ENCODE data around the gene PTPRD.

Gene PTPRD

GRCh38 chr9:10173561-10173960, 439.2 kb downstream of the PTPRD start:
- DNase-seq = no peak

GRCh38 chr9:10172476-10172875, 440.3 kb downstream of the PTPRD start:
- DNase-seq = no peak

DNA sequence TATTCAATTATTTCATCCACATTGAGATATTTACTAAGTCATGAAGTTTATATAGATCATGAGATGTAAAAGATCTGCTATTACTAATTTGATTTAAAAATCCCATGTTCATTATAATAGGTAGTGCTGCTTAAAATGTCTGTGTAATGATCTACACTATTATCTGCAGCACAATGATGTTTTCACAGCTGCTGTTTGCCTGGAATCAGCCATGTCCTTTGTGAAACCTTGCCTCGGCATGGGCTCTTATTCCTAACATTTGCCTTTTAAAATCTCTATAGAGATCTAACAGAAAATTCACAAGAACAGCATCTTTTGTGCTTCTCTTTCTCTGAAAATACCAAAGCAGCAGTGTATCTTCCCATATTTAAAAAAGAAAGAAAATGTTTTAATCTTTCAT, 444.6 kb downstream of the PTPRD start:
- DNase-seq = no peak

DNA sequence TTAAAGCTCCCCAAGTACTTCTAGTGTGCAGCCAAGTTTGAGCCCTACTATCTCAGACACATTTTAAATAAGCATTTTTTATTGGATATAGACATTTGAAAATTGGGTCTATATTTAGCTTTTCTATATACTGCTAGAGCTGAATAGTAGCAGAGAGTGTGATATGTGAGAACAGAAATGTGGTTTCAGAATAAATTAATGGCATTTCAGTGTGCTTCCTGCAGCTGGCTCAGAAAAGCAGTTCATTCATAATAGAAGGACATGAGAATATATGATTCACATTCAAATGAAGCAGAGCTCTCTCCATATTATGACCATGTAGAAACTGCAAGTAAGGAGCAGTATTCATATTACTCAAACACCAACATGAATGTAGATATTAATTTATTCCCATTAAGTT, 464.0 kb downstream of the PTPRD start:
- no peak for DNase-seq

GRCh38 chr9:10146517-10147331, 466.1 kb downstream of the PTPRD start:
- DNase-seq = no peak

- DNase-seq = no peak
Measured at GRCh38 chr9:10144355-10144754, 468.4 kb downstream of the PTPRD start.

- DNase-seq = no peak
Measured at GRCh38 chr9:10135553-10135952, 477.2 kb downstream of the PTPRD start.

- DNase-seq = no peak
Measured at GRCh38 chr9:10134266-10134665, 478.5 kb downstream of the PTPRD start.

DNA sequence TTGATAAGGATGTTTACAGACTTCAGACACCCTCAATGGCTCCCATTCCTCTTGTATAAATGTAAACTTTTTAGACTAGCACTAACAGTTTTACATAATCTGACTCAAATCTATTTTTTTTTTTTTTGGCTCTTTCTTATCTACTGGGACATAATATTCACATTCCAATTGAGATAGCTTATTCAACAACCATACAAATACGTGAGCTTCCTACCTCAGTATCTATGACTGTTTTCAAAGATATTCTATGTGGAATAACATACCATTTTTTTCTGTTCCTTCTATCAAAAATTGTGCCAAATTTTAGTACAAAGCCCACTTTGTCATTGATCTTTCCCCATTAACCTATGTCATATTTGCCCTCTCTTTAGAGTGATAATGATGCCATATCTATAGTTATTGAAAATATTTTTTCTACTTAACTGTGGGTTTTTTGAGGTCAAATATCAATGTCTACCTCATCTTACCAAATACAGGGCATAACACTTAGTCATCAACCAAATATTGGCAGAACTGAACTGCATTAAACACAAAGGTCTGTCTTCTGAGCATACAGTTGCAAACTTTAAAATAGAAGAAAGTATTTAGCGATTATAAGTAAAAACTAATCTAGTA, 482.6 kb downstream of the PTPRD start:
- DNase-seq = no peak

DNA sequence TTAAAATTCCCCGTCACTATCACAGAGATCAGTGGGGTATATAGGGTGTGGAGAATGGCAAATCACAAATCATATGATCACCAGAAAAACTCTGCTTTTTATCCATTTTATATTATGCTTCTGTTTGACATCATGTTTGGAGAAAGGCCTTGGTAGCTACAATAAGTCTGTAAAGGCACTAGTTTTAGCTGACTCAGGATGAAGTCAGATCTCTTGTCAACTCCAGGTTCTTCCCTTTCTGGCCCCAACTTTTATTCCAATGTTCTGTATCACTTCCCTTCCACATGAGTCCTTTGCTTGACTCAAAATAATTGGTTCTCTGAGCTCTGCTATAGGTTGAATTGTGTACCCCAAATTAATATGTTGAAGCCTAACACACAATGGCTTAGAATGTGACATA, 484.9 kb downstream of the PTPRD start:
- DNase-seq = no peak

DNA sequence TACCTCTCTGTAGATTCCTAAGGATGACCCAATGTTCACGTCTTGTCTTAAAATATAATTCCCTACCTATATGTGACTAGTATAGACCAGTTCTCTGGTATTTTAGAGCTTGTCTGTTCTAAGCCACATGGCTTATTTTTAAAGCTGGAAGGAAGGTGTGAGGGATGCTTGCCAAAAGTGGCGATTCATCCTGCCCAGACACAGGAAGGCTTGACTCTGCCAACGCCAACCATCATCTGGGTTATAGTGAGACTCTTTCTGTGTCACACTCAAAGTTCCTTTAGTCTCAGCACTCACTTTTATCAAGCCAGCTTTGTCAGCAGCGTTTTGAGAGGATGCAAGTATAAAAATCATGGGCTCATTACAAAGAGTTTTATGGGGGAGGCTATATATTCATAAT, 500.0 kb downstream of the PTPRD start:
- no peak for DNase-seq

- no peak for DNase-seq
Measured at GRCh38 chr9:10112070-10112469, 500.7 kb downstream of the PTPRD start.

- no peak for DNase-seq
Measured at GRCh38 chr9:10108815-10109214, 504.0 kb downstream of the PTPRD start.

- no peak for DNase-seq
Measured at GRCh38 chr9:10104774-10105173, 508.0 kb downstream of the PTPRD start.

GRCh38 chr9:10095208-10095607, 517.6 kb downstream of the PTPRD start:
- no peak for DNase-seq

DNA sequence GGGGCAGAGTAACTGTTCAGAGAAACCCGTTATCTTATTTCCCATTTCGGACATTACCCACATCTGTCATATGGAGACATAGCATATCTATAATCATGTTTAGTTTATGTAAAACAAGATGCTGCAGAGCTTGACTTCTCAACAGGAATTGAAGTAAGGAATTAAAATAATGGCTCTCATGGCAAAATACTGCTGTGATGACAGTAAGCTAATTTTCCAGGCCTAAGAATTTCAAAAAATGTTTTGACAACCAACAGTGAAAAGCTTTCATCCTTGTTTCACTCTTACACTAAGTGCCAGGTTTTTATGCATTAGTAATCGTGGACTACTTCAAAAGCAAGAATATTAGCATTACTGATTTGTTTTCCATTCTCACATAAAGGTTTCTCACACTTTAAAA, 518.2 kb downstream of the PTPRD start:
- no peak for DNase-seq

DNA sequence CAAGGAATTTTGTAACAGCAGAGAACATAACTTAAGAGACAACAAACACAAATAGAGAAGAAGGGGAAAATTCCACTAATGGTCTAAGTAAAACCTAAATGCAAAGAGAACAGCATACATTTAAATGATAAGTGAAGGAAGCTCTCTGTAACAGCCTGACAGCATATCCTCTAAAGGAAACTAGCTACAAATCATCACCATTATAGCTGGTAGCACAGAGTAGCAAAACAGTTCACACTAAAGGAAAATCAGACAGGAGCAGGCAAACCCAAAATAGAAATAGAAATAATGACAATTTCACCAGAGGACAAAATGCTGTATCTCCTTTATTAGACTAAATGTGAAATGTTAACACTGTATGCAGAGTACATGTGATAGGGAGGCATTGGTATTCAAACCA, 532.8 kb downstream of the PTPRD start:
- no peak for DNase-seq

DNA sequence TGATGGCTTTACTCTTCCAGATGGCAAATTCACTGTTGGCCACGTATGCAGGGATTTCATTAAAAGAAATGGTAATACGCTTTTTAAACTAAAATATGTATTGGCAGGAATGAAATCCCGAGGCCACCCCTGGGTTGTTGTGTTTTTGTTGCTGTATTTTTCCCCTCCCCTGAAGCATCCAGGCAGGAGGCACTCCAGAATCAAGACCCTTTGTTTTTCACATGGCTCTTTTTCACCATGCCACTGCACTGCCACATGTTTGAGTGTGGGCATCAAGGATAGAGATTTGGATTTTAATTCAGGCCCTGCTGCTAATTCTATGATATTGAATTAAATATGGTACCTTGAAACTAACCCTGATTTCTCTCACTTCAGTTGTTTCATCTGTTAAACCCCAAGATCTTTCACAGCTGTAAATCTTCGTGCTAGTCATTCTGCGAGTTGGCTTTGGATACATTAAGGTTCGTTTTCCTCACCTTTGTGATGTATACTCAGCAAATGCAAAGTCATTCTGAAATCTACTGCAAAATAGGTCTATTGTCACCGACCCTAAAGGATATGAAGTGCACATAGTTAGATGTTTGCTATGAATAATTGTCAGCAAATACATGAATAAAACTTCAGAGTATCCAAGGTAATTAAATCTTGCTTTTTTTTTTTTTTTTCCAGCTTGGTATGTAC, 533.4 kb downstream of the PTPRD start:
- DNase-seq = no peak

DNA sequence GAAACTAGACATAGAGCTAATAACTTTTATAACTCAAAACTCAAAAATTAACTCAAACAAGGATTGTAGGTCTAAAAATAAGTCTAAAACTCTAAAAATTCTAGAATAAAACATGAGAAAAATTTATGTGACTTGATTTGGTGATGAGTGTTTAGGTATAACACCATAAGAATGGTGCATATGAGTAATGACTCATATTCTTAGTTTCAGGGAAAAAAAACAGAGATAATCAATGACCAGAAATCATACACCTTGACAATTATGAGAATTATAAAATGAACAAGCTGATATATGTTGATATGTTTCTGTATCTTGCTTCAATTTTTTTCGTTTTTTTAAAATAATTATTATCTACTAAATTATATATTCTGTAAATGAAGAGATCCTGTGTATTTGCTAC, 541.2 kb downstream of the PTPRD start:
- no peak for DNase-seq

DNA sequence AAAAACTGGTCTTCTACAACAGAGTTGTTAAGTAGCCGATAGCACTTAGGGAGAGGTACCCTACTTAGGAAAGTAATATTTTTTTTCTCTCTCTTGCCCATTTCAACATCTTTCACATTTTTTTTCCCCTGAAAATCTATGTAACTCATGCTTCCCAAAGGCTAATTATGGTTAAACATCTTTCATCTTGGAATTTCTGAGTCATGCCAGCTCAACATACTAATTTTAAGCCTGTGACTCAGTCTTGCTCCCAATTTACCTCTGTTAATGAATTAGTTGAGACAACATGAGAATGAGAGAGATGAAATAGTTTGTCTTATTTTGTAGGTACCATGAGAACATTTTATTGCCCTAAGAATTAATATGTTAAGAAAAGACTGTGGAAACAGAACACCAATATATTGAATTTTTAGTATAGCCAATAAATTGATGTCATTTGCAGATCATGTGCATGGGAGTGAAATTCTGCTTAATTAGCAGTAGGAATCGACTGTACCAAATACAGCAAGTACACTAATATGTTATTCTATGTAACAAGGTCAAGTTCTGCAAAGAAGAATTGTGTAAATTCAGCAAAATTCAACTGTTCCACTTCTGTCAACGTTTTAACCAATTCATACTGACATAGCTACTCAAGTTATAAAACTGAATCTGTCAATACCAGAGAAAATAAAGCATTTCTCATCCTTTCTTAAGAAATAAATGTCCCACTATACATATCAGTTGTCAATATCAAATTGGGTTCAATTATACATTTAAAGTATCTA, 550.0 kb downstream of the PTPRD start:
- DNase-seq = no peak

DNA sequence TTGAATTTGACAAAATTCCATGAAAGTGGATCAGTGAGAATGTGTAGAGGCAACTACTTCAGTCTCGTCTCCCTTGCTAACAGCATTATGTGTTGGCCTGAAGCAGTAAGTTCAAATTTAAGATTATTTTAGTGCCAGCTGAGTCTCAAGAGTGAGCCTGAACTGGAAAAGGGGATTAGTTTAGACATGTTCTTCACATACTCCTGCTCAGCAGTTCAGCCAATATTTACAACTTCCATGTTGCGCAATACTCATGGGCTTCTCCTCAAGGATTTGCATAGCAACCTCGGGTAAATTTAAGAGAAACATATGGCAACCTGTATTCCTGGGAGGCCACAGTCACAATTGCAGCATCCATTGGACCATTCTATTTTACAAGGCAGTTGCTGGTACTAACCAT, 553.8 kb downstream of the PTPRD start:
- no peak for DNase-seq

- DNase-seq = no peak
Measured at GRCh38 chr9:10055886-10056395, 556.9 kb downstream of the PTPRD start.

Data from nucleus accumbens (tissue), 56 donors.